HEK293 (cell line): ENCODE measurements around the gene MDH1B.
"Not testable (repeated sequence)": the region's sequence is repeated elsewhere in the genome, so short reads cannot be mapped to it uniquely, and the experiment has no call there.

Experiments
- CTCF ChIA-PET: fragments of 350-600 bp; formaldehyde crosslinking; extraction: SDS; loops from one replicate; lab custom pipeline; 2021; ENCODE audit warnings: antibody characterized with exemption; lab: Yijun Ruan, JAX
- POLR2A ChIA-PET: fragments of 300-600 bp; formaldehyde crosslinking; extraction: SDS; loops from one replicate; lab custom pipeline; 2020; ENCODE audit warnings: antibody characterized with exemption, inconsistent platforms; lab: Yijun Ruan, JAX
- H3K27ac ChIP-seq: fragments of 200-500 bp; sonication (Bioruptor generic); 2 replicates; pipeline ENCODE4 v1.5.1; 2014; ENCODE audit warnings: low read depth, low read length, control low read depth, inconsistent platforms; ENCODE audit errors: extremely low read depth
- H3K36me3 ChIP-seq, 2 experiments: fragments of 200-500 bp in 1 of 2; sonication (Bioruptor generic) in 1 of 2; 1 replicate in 1 of 2; 2 replicates in 1 of 2; pipeline ENCODE4 v1.5.1; 2014 to 2017; ENCODE audit warnings: inconsistent platforms in 2 of 2, low read length in 2 of 2; ENCODE audit not compliant: control insufficient read depth in 2 of 2, insufficient read depth in 1 of 2
- H3K4me1 ChIP-seq: fragments of 200-500 bp; sonication (Bioruptor generic); 2 replicates; pipeline ENCODE4 v1.5.1; 2014; ENCODE audit warnings: mild to moderate bottlenecking, low read length, inconsistent platforms; ENCODE audit not compliant: control insufficient read depth, insufficient read depth
- H3K4me3 ChIP-seq: 2 replicates; pipeline ENCODE4 v1.5.1; 2011; ENCODE audit warnings: low read depth, mild to moderate bottlenecking, control low read depth, low read length, moderate library complexity
- H3K9me3 ChIP-seq: fragments of 200-500 bp; sonication (Bioruptor generic); 2 replicates; pipeline ENCODE4 v1.5.1; 2014; ENCODE audit warnings: low read depth, low read length, inconsistent platforms; ENCODE audit not compliant: control insufficient read depth, insufficient read depth
- KLF1 ChIP-seq: fragments of 450-650 bp; formaldehyde crosslinking; IDR thresholded peaks from 2 replicates; pipeline ENCODE4 v1.5.1; 2016; ENCODE audit warnings: missing biosample characterization, missing genetic modification characterization
- KLF10 ChIP-seq: fragments of 450-650 bp; IDR thresholded peaks from 2 replicates; pipeline ENCODE4 v1.5.1; 2018; ENCODE audit warnings: missing biosample characterization, mild to moderate bottlenecking, missing genetic modification characterization
- KLF9 ChIP-seq: fragments of 450-650 bp; formaldehyde crosslinking; IDR thresholded peaks from 2 replicates; pipeline ENCODE4 v1.5.1; 2016; ENCODE audit warnings: missing biosample characterization, missing genetic modification characterization, low read depth
- REPIN1 ChIP-seq: fragments of 450-650 bp; formaldehyde crosslinking; IDR thresholded peaks from 2 replicates; pipeline ENCODE4 v1.5.1; 2017; ENCODE audit warnings: missing biosample characterization, missing genetic modification characterization, low read depth
- WT1 ChIP-seq: fragments of 450-650 bp; formaldehyde crosslinking; IDR thresholded peaks from 2 replicates; pipeline ENCODE4 v1.5.1; 2016; ENCODE audit warnings: missing biosample characterization, missing genetic modification characterization
- ZBTB21 ChIP-seq: fragments of 450-650 bp; formaldehyde crosslinking; IDR thresholded peaks from 2 replicates; pipeline ENCODE4 v1.5.1; 2017; ENCODE audit warnings: missing biosample characterization, missing genetic modification characterization
- ZBTB7A ChIP-seq: fragments of 450-650 bp; formaldehyde crosslinking; IDR thresholded peaks from 2 replicates; pipeline ENCODE4 v1.5.1; 2016; ENCODE audit warnings: low read depth, missing biosample characterization, missing genetic modification characterization
- ZNF174 ChIP-seq: fragments of 450-650 bp; formaldehyde crosslinking; IDR thresholded peaks from 2 replicates; pipeline ENCODE4 v1.5.0; 2017; ENCODE audit warnings: missing biosample characterization, mild to moderate bottlenecking, missing genetic modification characterization
- ZNF394 ChIP-seq: fragments of 450-650 bp; formaldehyde crosslinking; IDR thresholded peaks from 2 replicates; pipeline ENCODE4 v1.5.1; 2016; ENCODE audit warnings: missing biosample characterization, missing genetic modification characterization, mild to moderate bottlenecking, moderate library complexity, borderline replicate concordance
- ZNF404 ChIP-seq: fragments of 450-650 bp; formaldehyde crosslinking; IDR thresholded peaks from 2 replicates; pipeline ENCODE4 v1.5.1; 2017; ENCODE audit warnings: missing biosample characterization, missing genetic modification characterization
- ZNF423 ChIP-seq: fragments of 450-650 bp; formaldehyde crosslinking; IDR thresholded peaks from 2 replicates; pipeline ENCODE4 v1.5.1; 2016; ENCODE audit warnings: missing biosample characterization, missing genetic modification characterization
- ZNF473 ChIP-seq: fragments of 450-650 bp; formaldehyde crosslinking; IDR thresholded peaks from 2 replicates; pipeline ENCODE4 v1.5.1; 2017; ENCODE audit warnings: missing biosample characterization, missing genetic modification characterization
- ZNF501 ChIP-seq: fragments of 450-650 bp; formaldehyde crosslinking; IDR thresholded peaks from 2 replicates; pipeline ENCODE4 v1.5.1; 2016; ENCODE audit warnings: missing biosample characterization, missing genetic modification characterization
- ZNF530 ChIP-seq: fragments of 450-650 bp; formaldehyde crosslinking; IDR thresholded peaks from 2 replicates; pipeline ENCODE4 v1.5.1; 2016; ENCODE audit warnings: low read depth, missing biosample characterization, missing genetic modification characterization
- ZNF555 ChIP-seq: fragments of 450-650 bp; formaldehyde crosslinking; conservative IDR thresholded peaks from 2 replicates; pipeline ENCODE4 v1.5.1; 2017; ENCODE audit warnings: missing biosample characterization, mild to moderate bottlenecking, missing genetic modification characterization, inconsistent platforms
- ZNF658 ChIP-seq: fragments of 450-650 bp; formaldehyde crosslinking; IDR thresholded peaks from 2 replicates; pipeline ENCODE4; 2016; ENCODE audit warnings: missing biosample characterization, missing genetic modification characterization
- ZNF776 ChIP-seq: fragments of 450-650 bp; formaldehyde crosslinking; IDR thresholded peaks from 2 replicates; pipeline ENCODE4 v1.5.0; 2017; ENCODE audit warnings: missing biosample characterization, missing genetic modification characterization, borderline replicate concordance
- ZNF830 ChIP-seq: fragments of 450-650 bp; IDR thresholded peaks from 2 replicates; pipeline ENCODE4 v1.5.0; 2018; ENCODE audit warnings: missing biosample characterization, missing genetic modification characterization, low read depth, mild to moderate bottlenecking, moderate library complexity
- ZNF837 ChIP-seq: fragments of 450-650 bp; formaldehyde crosslinking; IDR thresholded peaks from 2 replicates; pipeline ENCODE4 v1.5.1; 2016; ENCODE audit warnings: missing biosample characterization, missing genetic modification characterization
- TF ChIP-seq, protein P1 (sequence below): fragments of 450-650 bp; formaldehyde crosslinking; IDR thresholded peaks from 2 replicates; pipeline ENCODE4 v1.5.1; 2016; ENCODE audit warnings: missing biosample characterization, missing genetic modification characterization
- TF ChIP-seq, protein P2 (sequence below): fragments of 450-650 bp; formaldehyde crosslinking; IDR thresholded peaks from 2 replicates; pipeline ENCODE4 v1.5.1; 2016; ENCODE audit warnings: missing biosample characterization, missing genetic modification characterization
- TF ChIP-seq, protein P3 (sequence below): fragments of 450-650 bp; formaldehyde crosslinking; IDR thresholded peaks from 2 replicates; pipeline ENCODE4 v1.5.1; 2016; ENCODE audit warnings: missing biosample characterization, missing genetic modification characterization
- TF ChIP-seq, protein P4 (sequence below): fragments of 450-650 bp; formaldehyde crosslinking; optimal IDR thresholded peaks from 2 replicates; pipeline ENCODE3; 2016; ENCODE audit warnings: missing biosample characterization, mild to moderate bottlenecking, missing genetic modification characterization
- TF ChIP-seq, protein P5 (sequence below): fragments of 450-650 bp; formaldehyde crosslinking; IDR thresholded peaks from 2 replicates; pipeline ENCODE4 v1.5.1; 2016; ENCODE audit warnings: missing biosample characterization, missing genetic modification characterization

MDH1B gene

DNA sequence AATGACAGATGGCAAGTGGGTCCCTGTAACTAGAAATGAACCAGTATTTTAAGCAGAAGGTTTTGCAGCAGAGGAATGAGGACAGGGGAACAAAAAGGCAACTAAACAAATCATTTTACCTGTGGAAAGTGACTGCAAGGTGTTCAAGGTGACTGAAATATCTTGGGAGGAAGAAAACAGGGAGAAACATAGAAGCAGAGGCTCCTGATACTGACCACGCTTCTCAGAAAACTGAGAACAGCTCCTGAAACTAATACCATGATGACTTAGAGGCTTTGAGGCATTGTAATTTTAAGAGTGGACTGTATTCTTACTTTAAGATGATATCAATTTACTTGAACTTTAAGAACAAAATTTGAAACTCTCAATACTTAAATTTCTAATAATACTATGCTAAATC, 46.8 kb downstream of the MDH1B start, which contains the start of gene DYTN:
TSS of gene DYTN (minus strand) at position 101 of the 400 bp plus-strand sequence. CDS start 117 bp downstream, outside the sequence.
- H3K36me3 ChIP-seq, result no peaks in the 10 kb centered on the region

DNA sequence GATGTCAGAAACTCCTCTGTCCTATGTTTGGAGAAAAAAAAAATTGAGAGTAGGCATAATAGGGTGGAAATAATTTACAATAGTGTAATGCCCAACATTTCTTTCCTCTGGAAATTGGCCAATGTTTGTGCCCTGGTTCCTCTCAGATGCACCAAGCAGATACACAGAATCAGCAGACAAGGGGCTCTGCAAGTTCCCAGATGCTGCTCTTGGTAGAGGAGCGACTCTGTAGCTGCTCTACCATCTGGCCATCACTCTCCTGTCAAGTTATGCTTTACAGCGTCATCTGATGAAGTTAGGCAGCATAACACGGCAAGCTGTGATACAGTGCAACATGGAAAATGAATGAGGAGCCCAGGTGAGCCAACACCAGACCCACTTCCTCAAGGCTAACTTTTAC, 48.5 kb downstream of the MDH1B start:
- H3K4me1 ChIP-seq, result no peaks in the 10 kb centered on the region
- H3K9me3 ChIP-seq, result no peaks in the 10 kb centered on the region; the same call in 1 of the 2 replicates
- no peak for TF ChIP-seq ZNF776
- no peak for TF ChIP-seq ZNF658 (tag by site-specific recombination)
- TF ChIP-seq ZNF837, result no peak
- no peak for TF ChIP-seq ZNF473
- TF ChIP-seq ZNF394 (tag by site-specific recombination), result no peak
- TF ChIP-seq ZNF555 (tag by site-specific recombination), result no peak
- TF ChIP-seq, protein P1, sequence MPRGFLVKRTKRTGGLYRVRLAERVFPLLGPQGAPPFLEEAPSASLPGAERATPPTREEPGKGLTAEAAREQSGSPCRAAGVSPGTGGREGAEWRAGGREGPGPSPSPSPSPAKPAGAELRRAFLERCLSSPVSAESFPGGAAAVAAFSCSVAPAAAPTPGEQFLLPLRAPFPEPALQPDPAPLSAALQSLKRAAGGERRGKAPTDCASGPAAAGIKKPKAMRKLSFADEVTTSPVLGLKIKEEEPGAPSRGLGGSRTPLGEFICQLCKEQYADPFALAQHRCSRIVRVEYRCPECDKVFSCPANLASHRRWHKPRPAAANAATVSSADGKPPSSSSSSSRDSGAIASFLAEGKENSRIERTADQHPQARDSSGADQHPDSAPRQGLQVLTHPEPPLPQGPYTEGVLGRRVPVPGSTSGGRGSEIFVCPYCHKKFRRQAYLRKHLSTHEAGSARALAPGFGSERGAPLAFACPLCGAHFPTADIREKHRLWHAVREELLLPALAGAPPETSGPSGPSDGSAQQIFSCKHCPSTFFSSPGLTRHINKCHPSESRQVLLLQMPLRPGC, result no peak
- TF ChIP-seq ZNF423 (tag by site-specific recombination), result no peak
- ChIA-PET CTCF (interaction anchor here (0.7 kb wide), 1 partner anchor 278 kb away, joined by 3 read pairs; no protein-coding TSS in a partner anchor), POLR2A (no interaction called here)
- no peak overlapping the region for H3K27ac ChIP-seq
- H3K36me3 ChIP-seq, result no peaks in the 10 kb centered on the region
- no peak overlapping the region for H3K4me3 ChIP-seq

More for the DNA sequence above, 46.8 kb downstream of the MDH1B start, which contains the start of gene DYTN:
- H3K27ac ChIP-seq, result no peak within 1 kb of the TSS
- CTCF ChIA-PET, result no interaction called here
- no peak within 1 kb of the TSS for H3K4me3 ChIP-seq
- POLR2A ChIA-PET, result no interaction called here
- no peaks in the 10 kb centered on the region; the same call in 1 of the 2 replicates for H3K9me3 ChIP-seq
- no peaks in the 10 kb centered on the region for H3K4me1 ChIP-seq
- no peak for TF ChIP-seq KLF1 (tag by site-specific recombination)

DNA sequence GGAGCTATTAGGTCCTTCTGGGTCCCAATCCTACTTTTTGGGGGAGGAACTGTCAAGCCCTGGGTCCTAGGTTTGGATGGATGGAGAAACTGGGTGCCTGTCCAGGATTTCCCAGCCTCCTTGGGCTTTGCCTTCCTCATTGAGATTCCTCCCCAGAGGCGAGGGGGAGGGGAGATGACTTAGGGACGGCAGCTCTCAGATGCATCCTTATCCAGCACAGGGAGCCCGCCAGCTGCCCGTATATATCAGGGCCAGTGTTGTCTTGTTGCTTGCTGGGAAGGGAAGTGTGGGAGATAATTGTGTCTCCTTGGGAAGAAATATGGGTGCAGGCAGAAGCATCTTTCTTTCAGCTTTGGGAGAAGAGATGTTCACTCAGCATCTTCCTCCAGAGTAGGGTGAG, 49.9 kb downstream of the MDH1B start:
- POLR2A ChIA-PET, H3K9me3 ChIP-seq, H3K27ac ChIP-seq, CTCF ChIA-PET, H3K4me1 ChIP-seq, H3K4me3 ChIP-seq, H3K36me3 ChIP-seq: not testable (repeated sequence)

DNA sequence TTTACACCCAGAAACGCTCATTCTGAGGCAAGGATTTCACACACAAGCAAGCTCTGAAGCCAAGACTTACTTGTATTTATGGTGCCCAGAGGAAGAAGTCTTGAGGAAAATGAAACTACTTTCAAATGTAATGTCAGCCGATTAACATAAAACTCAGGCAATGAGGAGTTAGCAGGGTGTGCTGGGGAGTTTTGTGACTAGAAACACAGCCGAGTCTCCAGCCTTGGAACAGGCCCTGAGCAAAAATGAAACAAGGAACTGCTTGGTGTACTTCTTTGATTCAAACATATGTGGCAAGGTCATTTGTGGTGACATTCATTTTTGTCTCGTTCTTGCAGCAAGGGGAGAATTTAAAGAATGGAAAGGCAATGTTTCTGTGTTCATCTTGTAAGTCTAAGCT, 51.4 kb downstream of the MDH1B start:
- H3K9me3 ChIP-seq, result no peaks in the 10 kb centered on the region
- ChIA-PET CTCF (interaction anchor here (0.7 to 1.6 kb wide), 2 partner anchors 19 to 20 kb away, joined by 3 read pairs; no protein-coding TSS in a partner anchor), POLR2A (no interaction called here)
- H3K36me3 ChIP-seq, result no peaks in the 10 kb centered on the region
- no peak overlapping the region for H3K4me3 ChIP-seq
- no peaks in the 10 kb centered on the region for H3K4me1 ChIP-seq
- H3K27ac ChIP-seq, result no peak overlapping the region
- TF ChIP-seq, protein P2, sequence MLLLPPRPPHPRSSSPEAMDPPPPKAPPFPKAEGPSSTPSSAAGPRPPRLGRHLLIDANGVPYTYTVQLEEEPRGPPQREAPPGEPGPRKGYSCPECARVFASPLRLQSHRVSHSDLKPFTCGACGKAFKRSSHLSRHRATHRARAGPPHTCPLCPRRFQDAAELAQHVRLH (tag by site-specific recombination), result no peak
- TF ChIP-seq, protein P3, sequence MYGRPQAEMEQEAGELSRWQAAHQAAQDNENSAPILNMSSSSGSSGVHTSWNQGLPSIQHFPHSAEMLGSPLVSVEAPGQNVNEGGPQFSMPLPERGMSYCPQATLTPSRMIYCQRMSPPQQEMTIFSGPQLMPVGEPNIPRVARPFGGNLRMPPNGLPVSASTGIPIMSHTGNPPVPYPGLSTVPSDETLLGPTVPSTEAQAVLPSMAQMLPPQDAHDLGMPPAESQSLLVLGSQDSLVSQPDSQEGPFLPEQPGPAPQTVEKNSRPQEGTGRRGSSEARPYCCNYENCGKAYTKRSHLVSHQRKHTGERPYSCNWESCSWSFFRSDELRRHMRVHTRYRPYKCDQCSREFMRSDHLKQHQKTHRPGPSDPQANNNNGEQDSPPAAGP (tag by site-specific recombination), result no peak
- TF ChIP-seq KLF9 (no peak), WT1 (tag by site-specific recombination) (no peak), KLF10 (tag by site-specific recombination) (no peak), ZNF830 (tag by site-specific recombination) (no peak), ZNF530 (tag by site-specific recombination) (no peak), ZBTB7A (no peak), ZBTB21 (tag by site-specific recombination) (no peak), ZNF404 (tag by site-specific recombination) (no peak), ZNF174 (tag by site-specific recombination) (no peak), REPIN1 (tag by site-specific recombination) (no peak), ZNF501 (tag by site-specific recombination) (no peak)
- TF ChIP-seq, protein P4, sequence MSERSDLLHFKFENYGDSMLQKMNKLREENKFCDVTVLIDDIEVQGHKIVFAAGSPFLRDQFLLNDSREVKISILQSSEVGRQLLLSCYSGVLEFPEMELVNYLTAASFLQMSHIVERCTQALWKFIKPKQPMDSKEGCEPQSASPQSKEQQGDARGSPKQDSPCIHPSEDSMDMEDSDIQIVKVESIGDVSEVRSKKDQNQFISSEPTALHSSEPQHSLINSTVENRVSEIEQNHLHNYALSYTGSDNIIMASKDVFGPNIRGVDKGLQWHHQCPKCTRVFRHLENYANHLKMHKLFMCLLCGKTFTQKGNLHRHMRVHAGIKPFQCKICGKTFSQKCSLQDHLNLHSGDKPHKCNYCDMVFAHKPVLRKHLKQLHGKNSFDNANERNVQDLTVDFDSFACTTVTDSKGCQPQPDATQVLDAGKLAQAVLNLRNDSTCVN (tag by site-specific recombination), result no peak
- TF ChIP-seq, protein P5, sequence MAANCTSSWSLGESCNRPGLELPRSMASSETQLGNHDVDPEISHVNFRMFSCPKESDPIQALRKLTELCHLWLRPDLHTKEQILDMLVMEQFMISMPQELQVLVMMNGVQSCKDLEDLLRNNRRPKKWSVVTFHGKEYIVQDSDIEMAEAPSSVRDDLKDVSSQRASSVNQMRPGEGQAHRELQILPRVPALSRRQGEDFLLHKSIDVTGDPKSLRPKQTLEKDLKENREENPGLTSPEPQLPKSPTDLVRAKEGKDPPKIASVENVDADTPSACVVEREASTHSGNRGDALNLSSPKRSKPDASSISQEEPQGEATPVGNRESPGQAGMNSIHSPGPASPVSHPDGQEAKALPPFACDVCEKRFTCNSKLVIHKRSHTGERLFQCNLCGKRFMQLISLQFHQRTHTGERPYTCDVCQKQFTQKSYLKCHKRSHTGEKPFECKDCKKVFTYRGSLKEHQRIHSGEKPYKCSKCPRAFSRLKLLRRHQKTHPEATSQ (tag by site-specific recombination), result no peak
